ENCODE measurements around the gene RPL13A. TPM values are rescaled to one million over a fixed set of nuclear protein-coding genes. Genes with fewer than 3 reads are reported as not detected.

The RPL13A gene
- total and polyA plus RNA-seq, 2 of the 13 experiments (the other 11 are each of a cell fraction or from before 2014, with no cell fraction given), result 2,601 to 3,407 TPM

DNA sequence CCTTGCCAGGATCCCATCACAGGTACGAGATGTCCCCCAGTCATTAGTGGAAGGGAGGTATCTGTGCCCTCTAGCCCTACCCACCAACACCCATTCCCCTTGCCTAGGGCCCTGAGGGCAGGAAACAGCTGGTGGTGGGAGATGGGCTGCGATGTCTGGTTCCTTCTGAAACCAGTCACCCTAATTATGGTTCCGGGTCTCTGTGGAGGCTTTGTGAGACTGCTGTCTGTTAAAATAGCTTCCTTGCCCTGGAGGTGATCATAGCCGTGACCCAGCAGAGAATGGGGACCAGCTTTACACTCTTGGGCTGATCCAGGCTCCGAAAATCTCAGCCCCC is 28.9 kb upstream of the RPL13A start (continued):
- TF ChIP-seq, protein P1, sequence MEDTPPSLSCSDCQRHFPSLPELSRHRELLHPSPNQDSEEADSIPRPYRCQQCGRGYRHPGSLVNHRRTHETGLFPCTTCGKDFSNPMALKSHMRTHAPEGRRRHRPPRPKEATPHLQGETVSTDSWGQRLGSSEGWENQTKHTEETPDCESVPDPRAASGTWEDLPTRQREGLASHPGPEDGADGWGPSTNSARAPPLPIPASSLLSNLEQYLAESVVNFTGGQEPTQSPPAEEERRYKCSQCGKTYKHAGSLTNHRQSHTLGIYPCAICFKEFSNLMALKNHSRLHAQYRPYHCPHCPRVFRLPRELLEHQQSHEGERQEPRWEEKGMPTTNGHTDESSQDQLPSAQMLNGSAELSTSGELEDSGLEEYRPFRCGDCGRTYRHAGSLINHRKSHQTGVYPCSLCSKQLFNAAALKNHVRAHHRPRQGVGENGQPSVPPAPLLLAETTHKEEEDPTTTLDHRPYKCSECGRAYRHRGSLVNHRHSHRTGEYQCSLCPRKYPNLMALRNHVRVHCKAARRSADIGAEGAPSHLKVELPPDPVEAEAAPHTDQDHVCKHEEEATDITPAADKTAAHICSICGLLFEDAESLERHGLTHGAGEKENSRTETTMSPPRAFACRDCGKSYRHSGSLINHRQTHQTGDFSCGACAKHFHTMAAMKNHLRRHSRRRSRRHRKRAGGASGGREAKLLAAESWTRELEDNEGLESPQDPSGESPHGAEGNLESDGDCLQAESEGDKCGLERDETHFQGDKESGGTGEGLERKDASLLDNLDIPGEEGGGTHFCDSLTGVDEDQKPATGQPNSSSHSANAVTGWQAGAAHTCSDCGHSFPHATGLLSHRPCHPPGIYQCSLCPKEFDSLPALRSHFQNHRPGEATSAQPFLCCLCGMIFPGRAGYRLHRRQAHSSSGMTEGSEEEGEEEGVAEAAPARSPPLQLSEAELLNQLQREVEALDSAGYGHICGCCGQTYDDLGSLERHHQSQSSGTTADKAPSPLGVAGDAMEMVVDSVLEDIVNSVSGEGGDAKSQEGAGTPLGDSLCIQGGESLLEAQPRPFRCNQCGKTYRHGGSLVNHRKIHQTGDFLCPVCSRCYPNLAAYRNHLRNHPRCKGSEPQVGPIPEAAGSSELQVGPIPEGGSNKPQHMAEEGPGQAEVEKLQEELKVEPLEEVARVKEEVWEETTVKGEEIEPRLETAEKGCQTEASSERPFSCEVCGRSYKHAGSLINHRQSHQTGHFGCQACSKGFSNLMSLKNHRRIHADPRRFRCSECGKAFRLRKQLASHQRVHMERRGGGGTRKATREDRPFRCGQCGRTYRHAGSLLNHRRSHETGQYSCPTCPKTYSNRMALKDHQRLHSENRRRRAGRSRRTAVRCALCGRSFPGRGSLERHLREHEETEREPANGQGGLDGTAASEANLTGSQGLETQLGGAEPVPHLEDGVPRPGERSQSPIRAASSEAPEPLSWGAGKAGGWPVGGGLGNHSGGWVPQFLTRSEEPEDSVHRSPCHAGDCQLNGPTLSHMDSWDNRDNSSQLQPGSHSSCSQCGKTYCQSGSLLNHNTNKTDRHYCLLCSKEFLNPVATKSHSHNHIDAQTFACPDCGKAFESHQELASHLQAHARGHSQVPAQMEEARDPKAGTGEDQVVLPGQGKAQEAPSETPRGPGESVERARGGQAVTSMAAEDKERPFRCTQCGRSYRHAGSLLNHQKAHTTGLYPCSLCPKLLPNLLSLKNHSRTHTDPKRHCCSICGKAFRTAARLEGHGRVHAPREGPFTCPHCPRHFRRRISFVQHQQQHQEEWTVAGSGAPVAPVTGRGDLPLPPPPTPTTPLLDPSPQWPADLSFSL (CRISPR knock-in tag; IDR thresholded peaks at IDR 0.05), result no peak
- no peak for TF ChIP-seq ZNF501 (CRISPR knock-in tag; IDR thresholded peaks at IDR 0.05)
- TF ChIP-seq, protein P2, sequence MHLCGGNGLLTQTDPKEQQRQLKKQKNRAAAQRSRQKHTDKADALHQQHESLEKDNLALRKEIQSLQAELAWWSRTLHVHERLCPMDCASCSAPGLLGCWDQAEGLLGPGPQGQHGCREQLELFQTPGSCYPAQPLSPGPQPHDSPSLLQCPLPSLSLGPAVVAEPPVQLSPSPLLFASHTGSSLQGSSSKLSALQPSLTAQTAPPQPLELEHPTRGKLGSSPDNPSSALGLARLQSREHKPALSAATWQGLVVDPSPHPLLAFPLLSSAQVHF (CRISPR knock-in tag; IDR thresholded peaks at IDR 0.05), result no peak
- TF ChIP-seq, protein P3, sequence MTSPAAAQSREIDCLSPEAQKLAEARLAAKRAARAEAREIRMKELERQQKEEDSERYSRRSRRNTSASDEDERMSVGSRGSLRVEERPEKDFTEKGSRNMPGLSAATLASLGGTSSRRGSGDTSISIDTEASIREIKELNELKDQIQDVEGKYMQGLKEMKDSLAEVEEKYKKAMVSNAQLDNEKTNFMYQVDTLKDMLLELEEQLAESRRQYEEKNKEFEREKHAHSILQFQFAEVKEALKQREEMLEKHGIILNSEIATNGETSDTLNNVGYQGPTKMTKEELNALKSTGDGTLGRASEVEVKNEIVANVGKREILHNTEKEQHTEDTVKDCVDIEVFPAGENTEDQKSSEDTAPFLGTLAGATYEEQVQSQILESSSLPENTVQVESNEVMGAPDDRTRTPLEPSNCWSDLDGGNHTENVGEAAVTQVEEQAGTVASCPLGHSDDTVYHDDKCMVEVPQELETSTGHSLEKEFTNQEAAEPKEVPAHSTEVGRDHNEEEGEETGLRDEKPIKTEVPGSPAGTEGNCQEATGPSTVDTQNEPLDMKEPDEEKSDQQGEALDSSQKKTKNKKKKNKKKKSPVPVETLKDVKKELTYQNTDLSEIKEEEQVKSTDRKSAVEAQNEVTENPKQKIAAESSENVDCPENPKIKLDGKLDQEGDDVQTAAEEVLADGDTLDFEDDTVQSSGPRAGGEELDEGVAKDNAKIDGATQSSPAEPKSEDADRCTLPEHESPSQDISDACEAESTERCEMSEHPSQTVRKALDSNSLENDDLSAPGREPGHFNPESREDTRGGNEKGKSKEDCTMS (CRISPR knock-in tag; conservative IDR thresholded peaks at IDR 0.05), result no peak

Measured in HepG2 (cell line).